MCF 10A (cell line): Measurements from ENCODE around the gene TET1. TPM values are rescaled to one million over a fixed set of nuclear protein-coding genes. Genes with fewer than 3 reads are reported as not detected.

Source experiments
- BruUV-seq: library from RNA; stranded (reverse); fragments of 400-500 nt; replicated peaks from 2 replicates; lab custom pipeline; 2021; lab: Mats Ljungman, UMichigan
- CTCF ChIA-PET: fragments of 300-600 bp; sonication (Branson Sonifier 250); formaldehyde crosslinking; extraction: SDS; loops from one replicate; lab custom pipeline; 2021; ENCODE audit warnings: antibody characterized with exemption, inconsistent platforms; lab: Yijun Ruan, JAX
- POLR2A ChIA-PET: fragments of 300-600, 350-650 bp; sonication (Branson Sonifier 250); formaldehyde crosslinking; extraction: SDS; loops from one replicate; lab custom pipeline; 2020; ENCODE audit warnings: antibody characterized with exemption, inconsistent platforms; lab: Yijun Ruan, JAX
- DNase-seq: peaks from one replicate; pipeline ENCODE4 v3.0.0-alpha.2; 2018; ENCODE audit not compliant: unreplicated experiment
- H3K27ac Mint-ChIP-seq: one replicate; pipeline ENCODE4 v1.8.0; 2022; ENCODE audit warnings: mild to moderate bottlenecking, low read depth, mixed read lengths; ENCODE audit not compliant: unreplicated experiment
- H3K27me3 Mint-ChIP-seq: one replicate; pipeline ENCODE4 v1.8.0; 2022; ENCODE audit warnings: mixed read lengths; ENCODE audit not compliant: insufficient read depth, unreplicated experiment
- H3K36me3 Mint-ChIP-seq: one replicate; pipeline ENCODE4 v1.8.0; 2022; ENCODE audit warnings: mild to moderate bottlenecking, moderate library complexity, mixed read lengths; ENCODE audit not compliant: insufficient read depth, unreplicated experiment
- H3K4me1 Mint-ChIP-seq: one replicate; pipeline ENCODE4 v1.8.0; 2022; ENCODE audit warnings: mixed read lengths; ENCODE audit not compliant: insufficient read depth, unreplicated experiment
- H3K4me3 Mint-ChIP-seq: one replicate; pipeline ENCODE4 v1.8.0; 2022; ENCODE audit warnings: mild to moderate bottlenecking, moderate library complexity, mixed read lengths; ENCODE audit not compliant: unreplicated experiment
- H3K9me3 Mint-ChIP-seq: one replicate; pipeline ENCODE4 v1.8.0; 2022; ENCODE audit warnings: mixed read lengths; ENCODE audit not compliant: unreplicated experiment
- CTCF ChIP-seq: fragments of 200-600 bp; IDR thresholded peaks from one replicate; pipeline ENCODE4 v1.8.0; 2022; ENCODE audit warnings: antibody characterized with exemption, mild to moderate bottlenecking; ENCODE audit not compliant: unreplicated experiment
- intact Hi-C: fragments of 100-400 bp; cut with micrococcal nuclease; formaldehyde crosslinking; loops from 2 replicates; pipeline ENCODE4 v1.14.1; 2022
- total RNA-seq: library from RNA; stranded (reverse); gene quantifications from 2 replicates; pipeline ENCODE4 v1.2.3, GENCODE V29; 2022

TET1 gene
- total RNA-seq, 1 experiment from 2014 or later = 0.05 TPM

GRCh38 chr10:68668972-68669371, 108.8 kb downstream of the TET1 start:
- POLR2A ChIA-PET = no interaction called here

GRCh38 chr10:68684413-68684812, 124.3 kb downstream of the TET1 start:
- H3K36me3 Mint-ChIP-seq = no peaks in the 10 kb centered on the region
- no peak overlapping the region for H3K4me3 Mint-ChIP-seq
- H3K27ac Mint-ChIP-seq = no peak overlapping the region
- H3K27me3 Mint-ChIP-seq = no peaks in the 10 kb centered on the region
- POLR2A ChIA-PET = no interaction called here
- no peak for DNase-seq
- intact Hi-C loops = no loop called here
- no peaks in the 10 kb centered on the region for H3K9me3 Mint-ChIP-seq
- CTCF ChIA-PET = no interaction called here
- TF ChIP-seq CTCF = no peak
- BruUV-seq = no TSS peak
- H3K4me1 Mint-ChIP-seq = no peaks in the 10 kb centered on the region

More at GRCh38 chr10:68668972-68669371, 108.8 kb downstream of the TET1 start:
- CTCF ChIA-PET = interaction anchor here (0.6 kb wide), 1 partner anchor 13 kb away, joined by 3 read pairs; no protein-coding TSS in a partner anchor
- H3K4me3 Mint-ChIP-seq = no peak overlapping the region
- no peaks in the 10 kb centered on the region for H3K9me3 Mint-ChIP-seq
- peaks cover 7% of the 10 kb centered on the region for H3K4me1 Mint-ChIP-seq
- no peaks in the 10 kb centered on the region for H3K27me3 Mint-ChIP-seq
- TF ChIP-seq CTCF = no peak
- no peaks in the 10 kb centered on the region for H3K36me3 Mint-ChIP-seq
- no peak for DNase-seq
- no TSS peak for BruUV-seq
- intact Hi-C loops = loop anchor here (5.0 kb wide), 1 partner anchor 53 kb away; the partner anchor contains the start of gene CCAR1
- H3K27ac Mint-ChIP-seq = no peak overlapping the region

DNA sequence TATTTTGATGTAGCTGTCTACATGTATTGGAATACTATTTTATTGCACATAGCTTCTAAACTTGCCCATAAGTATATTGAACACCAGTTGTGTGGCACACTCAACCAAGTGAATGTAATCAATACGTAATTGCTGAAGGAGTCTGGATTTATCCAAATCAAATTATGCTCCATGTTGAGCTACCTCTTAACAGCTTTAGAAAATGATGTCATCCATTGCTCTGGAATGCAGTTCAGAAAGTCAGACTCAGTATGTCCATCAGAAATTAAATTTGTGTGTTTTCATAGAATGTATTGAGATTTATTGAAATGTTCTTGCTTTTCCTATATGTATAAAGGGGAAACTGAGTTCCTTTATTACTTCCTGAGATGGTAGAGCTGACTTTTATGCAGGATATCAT, 135.9 kb downstream of the TET1 start:
- Mint-ChIP-seq H3K4me1 (no peaks in the 10 kb centered on the region), H3K27me3 (no peaks in the 10 kb centered on the region), H3K36me3 (peaks cover 5% of the 10 kb centered on the region), H3K27ac (no peak overlapping the region), H3K9me3 (no peaks in the 10 kb centered on the region), H3K4me3 (no peak overlapping the region)
- intact Hi-C loops = no loop called here
- TF ChIP-seq CTCF = no peak
- POLR2A ChIA-PET = interaction anchor here (0.7 to 1.2 kb wide), 3 partner anchors 47 to 169 kb away, joined by 3 to 4 read pairs (median 3); partner anchors contain the start of gene SLC25A16
- BruUV-seq = no TSS peak
- DNase-seq = no peak
- CTCF ChIA-PET = no interaction called here

GRCh38 chr10:68697106-68697505, 137.0 kb downstream of the TET1 start:
- Mint-ChIP-seq H3K36me3 (no peaks in the 10 kb centered on the region), H3K27ac (no peak overlapping the region), H3K4me1 (no peaks in the 10 kb centered on the region), H3K9me3 (no peaks in the 10 kb centered on the region), H3K27me3 (no peaks in the 10 kb centered on the region), H3K4me3 (no peak overlapping the region)
- no peak for TF ChIP-seq CTCF
- BruUV-seq = no TSS peak
- ChIA-PET POLR2A (interaction anchor here (0.6 to 1.2 kb wide), 3 partner anchors 12 to 170 kb away, joined by 3 to 4 read pairs (median 3); partner anchors contain the start of gene SLC25A16), CTCF (no interaction called here)
- DNase-seq = no peak
- intact Hi-C loops = no loop called here
